ENCODE measurements around the gene NADSYN1.

Gene NADSYN1

DNA sequence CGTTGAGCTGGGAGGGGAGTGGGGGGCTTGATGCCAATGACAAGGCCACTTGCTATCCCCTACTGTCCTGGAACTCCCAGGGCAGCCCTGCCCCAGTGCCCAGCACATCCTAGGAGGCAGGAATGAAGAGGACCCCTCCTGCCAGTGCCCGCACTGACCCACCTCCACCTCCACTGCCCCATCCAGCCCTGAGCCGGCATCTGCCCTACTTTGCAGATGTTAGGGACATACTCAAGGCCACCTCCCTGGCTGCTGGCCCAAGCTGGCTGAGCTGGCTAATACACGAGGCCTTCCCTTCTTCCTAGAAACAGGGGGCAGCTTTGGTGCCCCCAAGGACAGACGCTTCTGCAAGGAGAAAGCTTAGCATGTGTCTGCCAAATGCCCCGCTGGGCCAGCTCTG is 15.6 kb upstream of the NADSYN1 start:
- in situ Hi-C loops (cut with MboI; ENCODE audit: low sequenced_read_pairs, unreplicated experiment): no loop called here
- DNase-seq (ENCODE audit: low spot score): no peak
- TF ChIP-seq, protein P1, sequence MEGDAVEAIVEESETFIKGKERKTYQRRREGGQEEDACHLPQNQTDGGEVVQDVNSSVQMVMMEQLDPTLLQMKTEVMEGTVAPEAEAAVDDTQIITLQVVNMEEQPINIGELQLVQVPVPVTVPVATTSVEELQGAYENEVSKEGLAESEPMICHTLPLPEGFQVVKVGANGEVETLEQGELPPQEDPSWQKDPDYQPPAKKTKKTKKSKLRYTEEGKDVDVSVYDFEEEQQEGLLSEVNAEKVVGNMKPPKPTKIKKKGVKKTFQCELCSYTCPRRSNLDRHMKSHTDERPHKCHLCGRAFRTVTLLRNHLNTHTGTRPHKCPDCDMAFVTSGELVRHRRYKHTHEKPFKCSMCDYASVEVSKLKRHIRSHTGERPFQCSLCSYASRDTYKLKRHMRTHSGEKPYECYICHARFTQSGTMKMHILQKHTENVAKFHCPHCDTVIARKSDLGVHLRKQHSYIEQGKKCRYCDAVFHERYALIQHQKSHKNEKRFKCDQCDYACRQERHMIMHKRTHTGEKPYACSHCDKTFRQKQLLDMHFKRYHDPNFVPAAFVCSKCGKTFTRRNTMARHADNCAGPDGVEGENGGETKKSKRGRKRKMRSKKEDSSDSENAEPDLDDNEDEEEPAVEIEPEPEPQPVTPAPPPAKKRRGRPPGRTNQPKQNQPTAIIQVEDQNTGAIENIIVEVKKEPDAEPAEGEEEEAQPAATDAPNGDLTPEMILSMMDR (IDR thresholded peaks at IDR 0.05; ENCODE audit: borderline replicate concordance, control extremely low read depth, extremely low read depth, insufficient read depth, missing control alignments): no peak

DNA sequence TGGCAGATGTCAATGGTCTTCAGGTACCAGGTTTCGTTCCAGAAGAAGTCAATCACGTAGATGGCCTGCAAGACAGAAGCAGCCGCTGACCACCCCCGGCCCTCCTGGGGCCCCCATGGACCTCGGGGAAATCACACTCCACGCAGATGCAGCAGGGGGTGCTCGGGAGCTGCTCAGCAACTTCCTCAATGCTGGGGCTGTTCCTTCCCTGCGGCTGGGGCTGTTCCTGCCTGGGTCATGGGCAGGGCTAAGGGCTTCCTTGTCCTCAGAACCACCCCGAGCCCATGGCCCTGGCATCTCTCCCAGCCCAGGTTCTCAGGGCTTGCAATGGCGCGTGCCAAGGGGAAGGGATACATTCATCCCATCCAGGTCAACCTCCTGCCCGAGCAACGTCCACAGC is 15.1 kb upstream of the NADSYN1 start:
- in situ Hi-C loops (cut with MboI; ENCODE audit: low sequenced_read_pairs, unreplicated experiment): no loop called here
- DNase-seq (ENCODE audit: low spot score): no peak
- TF ChIP-seq, protein P1 (IDR thresholded peaks at IDR 0.05; ENCODE audit: borderline replicate concordance, control extremely low read depth, extremely low read depth, insufficient read depth, missing control alignments): no peak

DNA sequence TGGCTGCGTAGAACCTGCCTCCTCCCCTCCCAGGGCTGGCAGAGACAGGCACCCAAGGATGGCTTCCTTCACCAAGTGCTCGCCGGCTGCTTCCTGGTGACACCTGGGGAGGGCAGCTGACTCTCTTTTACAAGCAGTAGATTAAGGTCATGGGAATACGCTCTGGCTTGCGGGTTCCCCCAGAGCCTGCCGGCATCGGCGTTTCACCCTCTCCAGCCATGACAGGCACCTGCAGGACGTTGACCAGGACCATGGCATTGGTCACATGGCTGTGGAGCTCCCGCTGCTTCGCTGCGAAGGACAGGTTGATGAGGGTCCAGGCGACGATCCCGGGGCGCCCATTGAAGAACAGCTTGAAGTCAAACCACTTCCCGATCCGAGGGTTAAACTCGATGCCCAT is 14.4 kb upstream of the NADSYN1 start:
- TF ChIP-seq, protein P1 (IDR thresholded peaks at IDR 0.05; ENCODE audit: borderline replicate concordance, control extremely low read depth, extremely low read depth, insufficient read depth, missing control alignments): no peak
- in situ Hi-C loops (cut with MboI; ENCODE audit: low sequenced_read_pairs, unreplicated experiment): no loop called here
- DNase-seq (ENCODE audit: low spot score): no peak

DNA sequence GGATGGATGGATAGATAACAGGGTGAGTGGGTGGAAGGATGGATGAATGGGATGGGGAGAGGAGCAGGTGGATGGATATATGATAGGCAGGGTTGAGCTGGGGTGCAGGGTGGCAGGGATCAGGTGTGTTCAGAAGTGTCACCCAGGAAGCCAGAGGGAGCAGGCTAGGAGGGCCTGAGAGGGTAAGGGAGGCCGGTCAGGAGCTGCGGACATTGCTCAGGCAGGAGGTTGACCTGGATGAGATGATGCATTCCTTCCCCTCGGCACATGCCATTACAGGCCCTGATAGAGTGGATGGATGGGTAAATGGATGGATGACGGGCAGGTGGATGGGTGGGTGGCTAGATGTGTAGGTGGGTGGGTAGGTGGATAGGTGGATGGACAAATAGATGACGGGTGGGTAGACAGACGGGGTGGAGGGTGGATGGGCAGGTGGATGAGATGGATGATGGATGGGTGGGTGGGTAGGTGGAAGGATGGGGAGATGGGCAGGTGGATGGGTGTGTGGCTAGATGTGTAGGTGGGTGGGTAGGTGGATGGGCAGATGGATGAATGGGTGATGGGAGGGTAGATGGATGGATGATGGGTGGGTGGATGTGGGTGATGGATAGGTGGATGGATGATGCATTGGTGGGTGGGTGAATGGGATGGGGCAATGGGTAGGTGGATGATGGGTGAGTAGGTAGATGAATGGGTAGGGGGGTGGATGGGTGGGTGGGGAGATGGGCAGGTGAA is 12.8 kb upstream of the NADSYN1 start:
- no peak for DNase-seq (ENCODE audit: low spot score)
- TF ChIP-seq, protein P1 (IDR thresholded peaks at IDR 0.05; ENCODE audit: borderline replicate concordance, control extremely low read depth, extremely low read depth, insufficient read depth, missing control alignments): no peak
- in situ Hi-C loops (cut with MboI; ENCODE audit: low sequenced_read_pairs, unreplicated experiment): no loop called here

DNA sequence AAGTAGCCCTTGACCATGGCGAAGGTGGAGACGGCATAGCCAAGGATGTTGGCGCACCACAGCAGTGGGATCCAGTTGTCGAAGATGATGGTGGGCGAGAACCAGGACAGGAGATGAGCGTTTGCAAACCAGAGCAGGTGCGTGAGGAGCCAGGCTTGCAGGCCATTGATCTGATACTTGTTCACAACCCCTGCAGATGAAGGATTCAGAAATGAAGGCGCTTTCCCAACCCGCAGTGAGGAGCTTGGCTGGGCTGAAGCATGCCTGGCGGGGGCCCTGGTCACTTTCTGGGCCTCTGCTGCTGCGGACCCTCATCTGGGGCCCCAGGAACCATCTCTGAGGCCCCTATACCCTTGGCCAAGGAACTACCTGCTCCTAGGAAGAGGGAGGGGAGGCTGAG is 11.8 kb upstream of the NADSYN1 start:
- TF ChIP-seq, protein P1 (IDR thresholded peaks at IDR 0.05; ENCODE audit: borderline replicate concordance, control extremely low read depth, extremely low read depth, insufficient read depth, missing control alignments): no peak
- no peak for DNase-seq (ENCODE audit: low spot score)
- in situ Hi-C loops (cut with MboI; ENCODE audit: low sequenced_read_pairs, unreplicated experiment): no loop called here

DNA sequence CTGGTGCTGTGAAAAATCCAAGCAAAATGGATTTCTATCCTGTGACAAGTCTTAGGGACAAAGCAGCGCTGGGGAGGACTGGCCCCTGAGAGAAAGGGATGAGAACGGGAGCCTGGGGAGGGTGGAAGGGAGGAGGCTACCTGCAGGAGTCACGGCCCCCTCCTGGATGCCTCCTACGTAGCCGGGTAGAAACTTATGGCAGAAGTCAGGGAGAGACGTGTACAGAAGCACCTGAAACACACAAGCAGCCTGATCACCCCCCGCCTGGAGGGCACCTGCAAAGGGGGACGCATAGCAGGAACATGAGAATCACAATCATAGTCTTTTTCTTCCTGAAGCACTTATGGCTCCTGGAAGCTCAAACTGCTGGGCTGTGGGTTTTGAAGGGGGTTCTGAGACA is 10.9 kb upstream of the NADSYN1 start:
- in situ Hi-C loops (cut with MboI; ENCODE audit: low sequenced_read_pairs, unreplicated experiment): no loop called here
- TF ChIP-seq, protein P1 (IDR thresholded peaks at IDR 0.05; ENCODE audit: borderline replicate concordance, control extremely low read depth, extremely low read depth, insufficient read depth, missing control alignments): no peak
- no peak for DNase-seq (ENCODE audit: low spot score)
